Suprapubic skin (tissue), 4 donors: Measurements from ENCODE around the gene ATP5ME. TPM values are rescaled to one million over a fixed set of nuclear protein-coding genes. Genes with fewer than 3 reads are reported as not detected.

ENCODE experiments used
- DNase-seq, 2 donors: peaks; one replicate each; pipeline ENCODE4 v3.0.0-alpha.2; 2019; ENCODE audit warnings: low spot score in 2 of 2
- H3K27ac ChIP-seq: fragments of 200-600 bp; sonication (generic); one replicate; pipeline ENCODE4 v1.5.1; 2019
- H3K27me3 ChIP-seq: fragments of 200-600 bp; sonication (generic); one replicate; pipeline ENCODE4 v1.5.1; 2019
- H3K36me3 ChIP-seq: fragments of 200-600 bp; sonication (generic); one replicate; pipeline ENCODE4 v1.5.1; 2019
- H3K4me1 ChIP-seq: fragments of 200-600 bp; sonication (generic); one replicate; pipeline ENCODE4 v1.5.1; 2019
- H3K4me3 ChIP-seq: fragments of 200-600 bp; sonication (generic); one replicate; pipeline ENCODE4 v1.5.1; 2019; ENCODE audit warnings: mild to moderate bottlenecking
- H3K9me3 ChIP-seq: fragments of 200-600 bp; sonication (generic); one replicate; pipeline ENCODE4 v1.5.1; 2019
- CTCF ChIP-seq, 2 donors: fragments of 200-600 bp in 1 of 2; fragments of 450-650 bp in 1 of 2; sonication (generic) in 1 of 2; IDR thresholded peaks; one replicate each; pipeline ENCODE4 v1.5.1; 2016 to 2019; ENCODE audit warnings: antibody characterized with exemption in 2 of 2, mild to moderate bottlenecking in 1 of 2, moderate library complexity in 1 of 2
- EP300 ChIP-seq: sonication (generic); formaldehyde crosslinking; IDR thresholded peaks from one replicate; pipeline ENCODE4 v1.6.1; 2017; ENCODE audit warnings: antibody characterized with exemption
- POLR2A ChIP-seq, 2 donors: fragments of 450-650 bp; IDR thresholded peaks; one replicate each; pipeline ENCODE4 v1.6.1; 2017; ENCODE audit warnings: antibody characterized with exemption in 2 of 2, mild to moderate bottlenecking in 2 of 2, moderate library complexity in 2 of 2
- POLR2AphosphoS5 ChIP-seq, 3 donors: sonication (generic); formaldehyde crosslinking; IDR thresholded peaks; one replicate each; pipeline ENCODE4 v1.6.1; 2017; ENCODE audit warnings: antibody characterized with exemption in 3 of 3
- WGBS: methylation state at CpG from one replicate; pipeline ENCODE4 v1.1.5; 2018; 5-methylcytosine and 5-hydroxymethylcytosine counted together
- total RNA-seq, 4 donors: library from RNA; depleted of rRNA; stranded (reverse); fragments of >200 nt; gene quantifications; one replicate each; pipeline ENCODE4 v1.1.0, GENCODE V29; 2016

Gene ATP5ME
- total RNA-seq, 4 donors from 2014 or later = 60.2 to 167 (median 102) TPM

GRCh38 chr4:660401-660800, 13.7 kb downstream of the ATP5ME start:
- Histone ChIP-seq H3K27me3 (peaks cover 16% of the 10 kb centered on the region), H3K27ac (no peak overlapping the region), H3K4me1 (peaks cover 11% of the 10 kb centered on the region), H3K9me3 (no peaks in the 10 kb centered on the region), H3K4me3 (no peak overlapping the region), H3K36me3 (no peaks in the 10 kb centered on the region)
- WGBS = 92% methylated on average over 10 of the region's 10 CpGs
- DNase-seq = peak in 1 of 2 donors; percentile 51
- TF ChIP-seq EP300 = no peak
- no peak for TF ChIP-seq POLR2A (IDR thresholded peaks at IDR 0.05)
- no peak for TF ChIP-seq CTCF (IDR thresholded peaks at IDR 0.05)
- no peak for TF ChIP-seq POLR2AphosphoS5 (IDR thresholded peaks at IDR 0.05)

GRCh38 chr4:659851-660250, 14.2 kb downstream of the ATP5ME start:
- Histone ChIP-seq H3K27me3 (peaks cover 17% of the 10 kb centered on the region), H3K27ac (no peak overlapping the region), H3K36me3 (no peaks in the 10 kb centered on the region), H3K9me3 (no peaks in the 10 kb centered on the region), H3K4me1 (peaks cover 11% of the 10 kb centered on the region), H3K4me3 (no peak overlapping the region)
- peak in 1 of 2 donors; percentile 32 for DNase-seq
- WGBS = 93% methylated on average over 4 of the region's 8 CpGs
- no peak for TF ChIP-seq POLR2A (IDR thresholded peaks at IDR 0.05)
- no peak for TF ChIP-seq EP300
- TF ChIP-seq CTCF (IDR thresholded peaks at IDR 0.05) = no peak
- no peak for TF ChIP-seq POLR2AphosphoS5 (IDR thresholded peaks at IDR 0.05)

GRCh38 chr4:658681-659667, 15.1 kb downstream of the ATP5ME start:
- Histone ChIP-seq H3K27me3 (peaks cover 20% of the 10 kb centered on the region), H3K9me3 (no peaks in the 10 kb centered on the region), H3K4me3 (no peak overlapping the region), H3K4me1 (peaks cover 9% of the 10 kb centered on the region), H3K36me3 (no peaks in the 10 kb centered on the region), H3K27ac (no peak overlapping the region)
- TF ChIP-seq EP300 = no peak
- TF ChIP-seq POLR2AphosphoS5 (IDR thresholded peaks at IDR 0.05) = no peak
- no peak for TF ChIP-seq CTCF (IDR thresholded peaks at IDR 0.05)
- WGBS = 92% methylated on average over 27 of the region's 32 CpGs
- DNase-seq = peak in 1 of 2 donors; percentile 38

GRCh38 chr4:657834-658667, 16.0 kb downstream of the ATP5ME start:
- peak in 1 of 2 donors; percentile 61 for DNase-seq
- peaks cover 18% of the 10 kb centered on the region for H3K27me3 ChIP-seq
- no peak overlapping the region for H3K27ac ChIP-seq
- WGBS = 85% methylated on average over 18 of the region's 27 CpGs
- no peak overlapping the region for H3K4me3 ChIP-seq
- TF ChIP-seq EP300 (no peak), CTCF (IDR thresholded peaks at IDR 0.05) (no peak), POLR2A (IDR thresholded peaks at IDR 0.05) (no peak), POLR2AphosphoS5 (IDR thresholded peaks at IDR 0.05) (no peak)
- no peaks in the 10 kb centered on the region for H3K9me3 ChIP-seq
- no peaks in the 10 kb centered on the region for H3K4me1 ChIP-seq
- H3K36me3 ChIP-seq = no peaks in the 10 kb centered on the region
